Stimulated activated CD8-positive, alpha-beta memory T cell treated with anti-CD3 and anti-CD28 coated beads, Interleukin-2, amount 100 ng/mL, for 48 hours (primary cell): ENCODE measurements around the gene TESK1.
A peak's percentile ranks its signal among the peaks of the same experiment; 100 is the strongest.

Source experiments
- DNase-seq, 2 donors: peaks; one replicate each; pipeline ENCODE4 v3.0.0-alpha.2; 2020; ENCODE audit warnings: low read depth in 2 of 2

Gene TESK1

GRCh38 chr9:35646153-35646532 lies 41.1 kb downstream of the TESK1 start:
- DNase-seq, result no peak

- DNase-seq, result peak; percentile 88 to 89
These were observed 41.6 kb downstream of the TESK1 start for GRCh38 chr9:35646533-35647265.

DNA sequence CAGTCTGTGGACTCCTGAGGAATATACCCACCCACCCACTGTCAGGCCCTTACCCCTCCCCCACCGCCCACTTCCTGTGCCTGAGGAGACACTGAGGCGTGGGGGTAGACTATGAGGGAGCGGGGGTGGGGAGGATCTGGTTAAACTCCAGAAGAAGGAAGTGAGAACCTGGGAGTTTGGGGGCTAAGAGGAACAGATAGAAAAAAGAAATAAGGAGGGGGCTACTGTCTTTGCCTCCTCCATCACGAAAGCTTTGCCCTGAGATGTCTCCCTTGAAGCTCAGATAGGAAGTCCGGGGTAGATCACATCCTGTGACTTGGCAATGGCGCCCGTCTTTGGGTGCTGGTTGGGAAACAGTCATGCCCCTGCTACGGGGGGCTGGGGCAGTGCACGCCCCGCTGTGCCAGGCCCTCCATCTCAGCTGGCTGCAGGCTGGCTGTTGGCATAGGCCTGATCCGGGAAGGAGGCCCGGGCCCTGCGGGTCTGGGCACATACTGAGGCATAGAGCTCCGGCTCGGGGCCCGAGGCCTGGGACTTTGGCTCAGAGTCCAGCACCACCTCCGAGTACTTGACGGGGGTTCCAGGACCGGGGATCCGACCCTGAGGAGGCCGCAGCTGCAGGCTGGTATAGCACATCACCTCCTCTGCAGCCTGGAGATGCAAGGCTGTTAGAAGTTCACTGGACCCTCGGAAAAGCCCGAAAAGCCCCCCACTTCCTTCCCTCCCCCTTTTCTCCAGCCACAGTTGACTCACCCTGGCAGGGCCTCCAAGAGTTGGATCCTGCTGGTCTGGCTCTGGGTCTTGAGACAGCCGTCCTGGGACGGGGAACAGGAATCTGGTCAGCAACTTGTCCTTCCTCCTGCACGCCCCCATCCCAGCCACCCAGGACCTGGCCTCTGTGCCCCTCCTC lies 44.6 kb downstream of the TESK1 start:
- DNase-seq, result no peak

DNA sequence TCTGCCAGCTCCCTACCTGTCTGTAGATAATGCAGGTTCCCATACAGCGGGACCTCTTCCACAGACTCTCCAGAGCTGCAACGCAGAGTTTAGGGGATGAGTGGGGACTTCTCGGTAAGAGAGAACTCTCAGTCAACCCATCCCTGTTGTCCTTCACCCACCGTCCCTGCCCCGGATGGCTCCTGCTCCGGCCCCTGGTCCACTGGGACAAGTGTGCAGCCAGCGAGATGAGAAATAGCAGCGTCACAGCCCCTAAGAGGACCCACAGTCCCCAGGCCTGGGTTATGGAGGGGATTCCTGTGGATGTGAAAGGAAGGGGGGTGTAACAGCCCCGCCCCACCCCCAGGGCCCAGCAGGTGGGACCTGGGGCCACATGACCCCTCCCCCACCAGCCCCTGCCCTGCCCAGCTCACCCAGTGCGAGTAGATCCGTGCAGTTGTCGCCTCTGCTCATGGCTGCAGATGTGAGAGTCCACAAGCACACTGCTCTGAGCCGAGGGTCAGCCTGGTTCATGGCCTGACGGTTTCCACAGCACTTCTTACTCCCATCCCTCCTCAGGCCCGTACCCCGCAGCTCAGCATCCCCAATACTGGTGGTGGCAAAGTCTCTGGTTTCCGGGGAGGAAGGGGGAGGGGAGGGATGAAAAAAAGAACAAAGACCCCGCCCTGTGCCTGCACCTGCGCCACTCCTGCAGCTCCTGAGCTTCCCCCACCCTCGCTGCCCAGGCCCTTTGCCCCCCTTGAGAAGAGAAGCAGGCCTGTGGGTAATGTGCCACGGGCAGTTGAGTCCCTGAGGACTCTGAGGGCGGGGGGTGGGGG lies 45.5 kb downstream of the TESK1 start, which contains the start of gene SIT1:
TSS of gene SIT1 (minus strand) at position 591 of the 818 bp plus-strand sequence. CDS start at position 513, 78 bp downstream.
- DNase-seq, result no peak

GRCh38 chr9:35651956-35652828 lies 47.1 kb downstream of the TESK1 start:
- DNase-seq, result no peak

DNA sequence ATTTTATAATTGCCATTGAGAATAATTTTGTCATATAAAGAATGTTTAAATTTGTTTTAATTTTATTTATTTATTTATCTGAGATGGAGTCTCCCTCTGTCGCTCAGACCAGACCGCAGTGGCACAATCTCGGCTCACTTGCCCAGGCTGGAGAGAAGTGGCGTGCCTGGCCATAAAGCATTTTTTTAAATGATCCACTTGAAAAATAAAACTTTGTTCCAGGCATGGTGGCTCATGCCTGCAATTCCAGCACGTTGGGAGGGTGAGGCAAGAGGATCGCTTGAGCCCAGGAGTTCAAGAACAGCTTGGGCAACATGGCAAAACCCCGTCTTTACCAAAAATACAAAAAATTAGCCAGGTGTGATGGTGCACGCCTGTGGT lies 47.8 kb downstream of the TESK1 start:
- DNase-seq, result no peak

DNA sequence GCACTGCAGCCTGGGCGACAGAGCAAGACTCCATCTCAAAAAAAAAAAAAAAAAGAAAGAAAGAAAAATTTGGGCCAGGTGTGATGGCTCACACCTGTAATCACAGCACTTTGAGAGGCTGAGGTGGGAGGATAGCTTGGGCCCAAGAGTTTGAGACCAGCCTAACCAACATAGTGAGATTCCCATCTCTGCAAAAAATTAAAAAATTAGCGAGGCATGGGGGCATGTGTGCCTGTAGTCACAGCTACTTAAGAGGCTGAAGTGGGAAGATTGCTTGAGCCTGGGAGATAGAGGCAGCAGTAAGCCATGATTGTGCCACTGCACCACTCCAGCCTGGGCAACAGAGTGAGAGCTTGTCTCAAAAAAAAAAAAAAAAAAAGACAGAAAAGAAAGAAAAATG lies 48.5 kb downstream of the TESK1 start:
- no peak for DNase-seq

DNA sequence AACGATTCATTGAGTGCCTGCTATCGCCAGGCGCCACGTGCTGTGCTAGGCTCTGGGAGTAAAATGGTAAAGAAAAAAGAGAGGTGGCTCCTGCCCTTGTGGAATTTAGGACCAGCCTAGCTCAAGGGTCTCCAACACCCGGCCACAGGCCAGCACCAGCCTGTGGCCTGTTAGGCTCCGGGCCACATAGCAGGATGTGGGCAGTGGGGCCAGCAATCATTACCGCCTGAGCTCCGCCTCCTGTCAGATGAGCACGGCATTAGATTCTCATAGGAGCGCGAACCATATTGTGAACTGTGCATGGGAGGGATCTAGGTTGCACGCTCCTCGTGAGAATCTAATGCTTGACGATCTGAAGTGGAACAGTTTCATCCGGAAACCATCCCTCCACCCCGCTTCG lies 51.3 kb downstream of the TESK1 start:
- DNase-seq, result no peak

DNA sequence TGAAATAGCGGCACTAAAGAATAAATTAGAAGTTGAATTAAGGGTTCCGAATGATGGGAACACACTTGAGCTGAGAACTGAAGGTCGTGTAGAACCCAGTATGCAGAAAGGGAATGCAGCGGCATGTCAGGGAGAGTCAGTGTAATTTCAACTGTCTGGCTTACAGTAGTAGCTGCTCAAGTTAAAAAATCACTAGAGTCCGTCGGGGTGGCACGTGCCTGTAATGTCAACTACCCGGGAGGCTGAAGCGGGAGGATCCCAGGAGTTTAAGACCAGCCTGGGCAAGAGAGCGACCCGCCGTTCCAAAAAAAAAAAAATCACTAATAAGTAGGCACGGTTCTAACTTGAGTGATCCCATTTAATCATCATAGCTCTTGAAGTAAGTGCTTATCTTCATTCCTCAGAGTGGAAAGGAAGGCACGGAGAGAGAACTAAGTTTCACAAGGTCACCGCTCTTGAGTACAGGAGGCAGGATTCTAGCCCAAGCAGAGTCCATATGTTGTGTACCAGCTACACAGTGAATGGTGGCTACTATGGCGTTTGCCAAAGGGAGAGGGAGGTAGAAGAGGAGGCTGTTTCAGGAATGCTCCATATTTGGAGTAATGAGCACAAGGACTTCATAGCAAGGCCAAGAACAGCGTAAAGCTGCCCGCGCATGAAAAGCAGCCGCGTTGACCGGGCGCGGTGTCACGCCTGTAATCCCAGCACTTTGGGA lies 51.9 kb downstream of the TESK1 start:
- DNase-seq, result no peak

DNA sequence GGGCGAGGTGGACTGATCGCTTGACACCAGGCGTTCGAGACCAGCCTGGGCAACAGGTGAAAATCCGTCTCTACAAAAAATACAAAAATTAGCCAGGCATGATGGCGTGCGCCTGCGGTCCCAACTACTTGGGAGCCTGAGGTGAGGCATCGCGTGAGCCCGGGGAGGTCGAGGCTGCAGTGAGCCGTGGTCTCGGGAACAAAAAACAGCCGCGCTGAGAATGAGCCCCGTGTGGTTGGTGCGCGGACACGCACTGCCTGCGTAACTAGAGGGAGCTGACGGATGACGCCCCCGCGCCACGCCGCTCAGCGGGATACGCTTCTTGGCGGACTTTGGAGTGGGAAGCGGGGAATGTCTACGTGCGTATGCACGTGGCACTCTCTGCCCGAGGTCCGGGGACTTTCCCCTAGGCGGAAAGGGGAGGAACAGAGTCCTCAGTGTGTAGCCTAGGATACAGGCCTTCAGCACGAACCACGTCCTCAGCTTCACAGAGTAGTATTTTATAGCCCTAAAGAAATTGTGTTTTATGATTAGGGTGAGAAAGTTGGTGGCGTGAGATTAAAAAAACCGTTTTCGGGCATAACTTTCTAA lies 52.6 kb downstream of the TESK1 start, which contains the start of gene RMRP:
TSS of gene RMRP (minus strand) at position 474 of the 591 bp plus-strand sequence.
- peak; percentile 91 to 95 for DNase-seq

DNA sequence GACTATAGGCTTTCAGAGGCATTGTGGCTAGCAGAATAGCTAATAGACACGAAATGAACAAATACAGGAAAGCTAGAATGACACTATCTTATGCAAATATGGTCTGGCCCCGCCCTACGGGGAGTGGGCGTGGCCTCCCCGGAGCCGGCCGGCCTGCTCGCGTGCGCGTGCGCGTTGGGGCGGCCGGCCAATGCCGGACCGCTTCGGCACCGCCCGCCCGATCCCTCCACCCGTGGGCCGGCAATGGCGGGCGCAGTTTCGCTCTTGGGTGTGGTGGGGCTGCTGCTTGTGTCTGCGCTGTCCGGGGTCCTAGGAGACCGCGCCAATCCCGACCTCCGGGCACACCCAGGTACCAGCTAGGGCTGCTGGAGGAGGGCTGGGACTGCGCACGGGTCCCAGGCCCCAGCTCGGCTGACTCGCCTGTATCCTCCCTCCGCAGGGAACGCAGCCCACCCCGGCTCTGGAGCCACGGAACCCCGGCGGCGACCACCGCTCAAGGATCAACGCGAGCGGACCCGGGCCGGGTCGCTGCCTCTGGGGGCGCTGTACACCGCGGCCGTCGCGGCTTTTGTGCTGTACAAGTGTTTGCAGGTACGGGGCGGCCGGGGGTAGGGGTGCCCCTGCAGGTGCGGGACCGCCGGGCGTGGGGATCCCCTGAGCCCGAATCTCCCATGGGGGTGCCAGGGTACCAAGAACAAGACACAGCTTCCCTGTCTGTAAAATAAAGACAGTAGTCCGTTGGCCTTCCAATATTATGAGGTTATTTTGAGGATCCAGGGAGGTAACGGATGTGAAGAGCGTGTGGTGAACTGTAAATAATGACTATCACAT lies 53.3 kb downstream of the TESK1 start, which contains the start of gene CCDC107:
TSS of gene CCDC107 (plus strand) at position 156 of the 831 bp plus-strand sequence. CDS start at position 244, 88 bp downstream.
- peak; percentile 73 to 85 for DNase-seq

DNA sequence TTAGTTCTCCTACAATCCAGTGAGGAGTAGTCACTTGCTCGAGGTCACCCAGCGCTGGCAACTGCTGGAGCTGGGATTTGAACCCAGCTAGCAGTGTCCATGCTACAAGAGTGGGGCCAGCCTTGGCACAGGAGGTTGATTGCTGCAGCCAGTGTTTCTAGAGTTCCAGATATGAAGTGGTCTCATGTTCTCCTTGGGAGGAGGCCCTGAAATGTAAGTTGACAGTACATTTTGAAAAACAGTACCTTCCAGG lies 53.8 kb downstream of the TESK1 start:
- no peak for DNase-seq

DNA sequence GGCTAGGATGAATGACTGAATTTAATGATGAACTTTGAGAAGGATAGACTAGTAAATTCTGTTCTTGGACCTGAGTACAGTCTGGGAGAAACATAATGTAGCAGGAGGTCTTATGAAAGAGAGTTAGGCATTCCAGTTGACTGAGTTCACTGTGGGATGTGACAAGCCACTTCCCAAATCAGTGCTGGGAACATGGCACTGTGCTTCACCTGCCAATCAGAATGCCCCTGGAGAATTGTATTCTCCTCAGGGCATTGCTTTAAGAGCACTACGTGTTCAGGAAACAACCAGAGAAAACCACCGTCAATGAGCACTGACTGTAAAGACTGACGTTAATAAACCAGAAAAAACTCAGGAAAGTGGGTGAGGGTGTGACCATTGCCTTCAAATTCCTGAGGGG lies 54.3 kb downstream of the TESK1 start:
- no peak for DNase-seq
